SK-N-SH (cell line): Measurements from ENCODE around the gene LHX4. TPM values are rescaled to one million over a fixed set of nuclear protein-coding genes. Genes with fewer than 3 reads are reported as not detected.

ENCODE experiments used
- CTCF ChIA-PET: fragments of 300-600, 350-600 bp; formaldehyde crosslinking; extraction: SDS; loops from one replicate; lab custom pipeline; 2021; lab: Yijun Ruan, JAX
- POLR2A ChIA-PET: fragments of 350-600 bp; sonication (Branson Sonifier 250); formaldehyde crosslinking; extraction: SDS; loops from one replicate; lab custom pipeline; 2020; ENCODE audit warnings: antibody characterized with exemption, inconsistent platforms; lab: Yijun Ruan, JAX
- DNase-seq: peaks from one replicate; pipeline ENCODE4 v3.0.0; 2012
- H2AFZ ChIP-seq: fragments of 200-600 bp; sonication (generic); 2 replicates; pipeline ENCODE4 v1.8.1; 2016; ENCODE audit warnings: antibody characterized with exemption, mild to moderate bottlenecking, low read depth
- H3F3A ChIP-seq: fragments of 200-600 bp; sonication (generic); replicated peaks from 2 replicates; pipeline ENCODE3; 2016; ENCODE audit warnings: antibody characterized with exemption, mild to moderate bottlenecking; ENCODE audit not compliant: insufficient read depth
- H3K27ac ChIP-seq, 2 experiments: fragments of 200-500 bp in 1 of 2; fragments of 200-600 bp in 1 of 2; sonication (Bioruptor generic) in 1 of 2; sonication (generic), shearing (Covaris generic) in 1 of 2; 2 replicates each; pipeline versions ENCODE4 v1.5.1 to v1.6.1; 2014 to 2016; ENCODE audit warnings: low read depth in 2 of 2, inconsistent platforms in 1 of 2, low read length in 1 of 2, mild to moderate bottlenecking in 1 of 2, mixed read lengths in 1 of 2
- H3K27me3 ChIP-seq: fragments of 200-600 bp; sonication (generic), shearing (Covaris generic); 2 replicates; pipeline ENCODE4 v1.6.1; 2016; ENCODE audit warnings: mixed run types; ENCODE audit not compliant: insufficient read depth
- H3K36me3 ChIP-seq, 2 experiments: fragments of 200-500 bp in 1 of 2; fragments of 200-600 bp in 1 of 2; sonication (Bioruptor generic) in 1 of 2; sonication (generic) in 1 of 2; replicated peaks in 1 of 2; 2 replicates each; pipeline versions ENCODE3 to v1.5.1; 2014 to 2016; ENCODE audit warnings: low read length in 1 of 2, mild to moderate bottlenecking in 1 of 2; ENCODE audit not compliant: insufficient read depth in 2 of 2, control insufficient read depth in 1 of 2
- H3K4me1 ChIP-seq, 2 experiments: fragments of 200-500 bp in 1 of 2; fragments of 200-600 bp in 1 of 2; sonication (Bioruptor generic) in 1 of 2; sonication (generic), shearing (Covaris generic) in 1 of 2; 2 replicates each; pipeline versions ENCODE4 v1.5.1 to v1.6.1; 2014 to 2016; ENCODE audit warnings: low read depth in 1 of 2, low read length in 1 of 2, mixed run types in 1 of 2; ENCODE audit not compliant: insufficient read depth in 2 of 2, control insufficient read depth in 1 of 2
- H3K4me2 ChIP-seq: fragments of 200-600 bp; sonication (generic), shearing (Covaris generic); 2 replicates; pipeline ENCODE4 v1.6.1; 2017; ENCODE audit warnings: mixed run types
- H3K4me3 ChIP-seq, 2 experiments: fragments of 200-500 bp in 1 of 2; fragments of 200-600 bp in 1 of 2; sonication (Bioruptor generic) in 1 of 2; sonication (generic), shearing (Covaris generic) in 1 of 2; 2 replicates each; pipeline versions ENCODE4 v1.5.1 to v1.8.1; 2014 to 2016; ENCODE audit warnings: low read depth in 2 of 2, inconsistent platforms in 1 of 2, low read length in 1 of 2, mild to moderate bottlenecking in 1 of 2, mixed read lengths in 1 of 2, moderate library complexity in 1 of 2
- H3K79me2 ChIP-seq: fragments of 200-600 bp; sonication (generic); 2 replicates; pipeline ENCODE4 v1.8.1; 2017; ENCODE audit warnings: mild to moderate bottlenecking; ENCODE audit not compliant: insufficient read depth
- H3K9ac ChIP-seq: fragments of 200-600 bp; sonication (generic); 2 replicates; pipeline ENCODE4 v1.6.1; 2017; ENCODE audit warnings: mixed run types
- H3K9me2 ChIP-seq: fragments of 200-600 bp; sonication (generic); 2 replicates; pipeline ENCODE4 v1.6.1; 2017; ENCODE audit warnings: mixed run types
- H3K9me3 ChIP-seq: fragments of 200-600 bp; sonication (generic); 2 replicates; pipeline ENCODE4 v1.6.1; 2017; ENCODE audit warnings: mixed run types, mild to moderate bottlenecking, moderate library complexity
- H4K20me1 ChIP-seq: fragments of 200-600 bp; sonication (generic); 2 replicates; pipeline ENCODE4 v1.6.1; 2017; ENCODE audit warnings: mild to moderate bottlenecking, mixed run types; ENCODE audit not compliant: insufficient read depth
- CTCF ChIP-seq: fragments of 200-600 bp; sonication (generic); IDR thresholded peaks from 2 replicates; pipeline ENCODE4 v1.6.1; 2017; ENCODE audit warnings: antibody characterized with exemption, mild to moderate bottlenecking, moderate library complexity
- ELF1 ChIP-seq: IDR thresholded peaks from 2 replicates; pipeline ENCODE4 v1.4.0; 2012
- EP300 ChIP-seq, 2 experiments: IDR thresholded peaks; 2 replicates each; pipeline versions ENCODE4 v1.4.0 to v1.6.1; 2012; ENCODE audit warnings: borderline replicate concordance in 1 of 2, low read depth in 1 of 2, low read length in 1 of 2
- EZH2phosphoT487 ChIP-seq: fragments of 200-600 bp; sonication (generic); IDR thresholded peaks from 2 replicates; pipeline ENCODE4 v1.6.1; 2017; ENCODE audit warnings: low read depth, mixed run types, mild to moderate bottlenecking, antibody characterized with exemption, moderate library complexity, borderline replicate concordance
- FOXJ3 ChIP-seq: sonication (generic); formaldehyde crosslinking; IDR thresholded peaks from 2 replicates; pipeline ENCODE4 v1.5.1; 2020; ENCODE audit warnings: mild to moderate bottlenecking, missing genetic modification reagents
- JUND ChIP-seq: IDR thresholded peaks from 2 replicates; pipeline ENCODE4 v1.4.0; 2012
- MEF2A ChIP-seq: IDR thresholded peaks from 2 replicates; pipeline ENCODE4 v1.4.0; 2012; ENCODE audit warnings: low read depth, borderline replicate concordance
- MXI1 ChIP-seq: IDR thresholded peaks from 2 replicates; pipeline ENCODE4 v1.6.1; 2012; ENCODE audit warnings: mild to moderate bottlenecking, low read depth, low read length, improper control_type of control experiment
- NFIC ChIP-seq: IDR thresholded peaks from 2 replicates; pipeline ENCODE4 v1.4.0; 2012; ENCODE audit warnings: borderline replicate concordance
- REST ChIP-seq: IDR thresholded peaks from 2 replicates; pipeline ENCODE4 v1.6.1; 2012; ENCODE audit warnings: mild to moderate bottlenecking, low read depth, low read length, moderate library complexity
- RFX5 ChIP-seq: IDR thresholded peaks from 2 replicates; pipeline ENCODE4 v1.6.1; 2012; ENCODE audit warnings: mild to moderate bottlenecking, improper control_type of control experiment, low read length
- SMC3 ChIP-seq: IDR thresholded peaks from 2 replicates; pipeline ENCODE4 v1.6.1; 2012; ENCODE audit warnings: low read depth, low read length, improper control_type of control experiment
- TEAD4 ChIP-seq: IDR thresholded peaks from 2 replicates; pipeline ENCODE4 v1.4.0; 2012; ENCODE audit warnings: mild to moderate bottlenecking, borderline replicate concordance; ENCODE audit not compliant: insufficient read depth
- USF1 ChIP-seq: IDR thresholded peaks from 2 replicates; pipeline ENCODE4 v1.4.0; 2012; ENCODE audit warnings: low read depth, borderline replicate concordance
- USF2 ChIP-seq: fragments of 150-350 bp; IDR thresholded peaks from 2 replicates; pipeline ENCODE4 v1.6.1; 2017; ENCODE audit warnings: antibody characterized with exemption, low read length, low read depth, borderline replicate concordance
- WGBS: methylation state at CpG from one replicate; pipeline ENCODE4 v1.1.6; 2017; ENCODE audit warnings: low lambda C conversion rate; 5-methylcytosine and 5-hydroxymethylcytosine counted together
- polyA plus RNA-seq, 3 experiments: library from polyadenylated mRNA; depleted of rRNA; stranded (reverse); fragments of >200 nt; gene quantifications; 2 replicates each; pipeline ENCODE4 v1.2.3, GENCODE V29; 2012

The LHX4 gene
- polyA plus RNA-seq, 1 of the 3 experiments (the other 2 are of a cell fraction), result not detected

GRCh38 chr1:180206581-180206980, 23.5 kb upstream of the LHX4 start:
- Histone ChIP-seq H3K4me3 (no peak overlapping the region), H3K27ac (no peak overlapping the region), H3K4me2 (no peak overlapping the region), H3K36me3 (no peaks in the 10 kb centered on the region), H2AFZ (no peak overlapping the region), H3F3A (peaks cover 3% of the 10 kb centered on the region), H3K9me2 (no peaks in the 10 kb centered on the region), H3K27me3 (no peaks in the 10 kb centered on the region), H3K4me1 (peaks cover 0 to under 1% of the 10 kb centered on the region in 2 experiments; a peak in 1 of 4 replicates), H3K9ac (no peak overlapping the region), H3K9me3 (no peaks in the 10 kb centered on the region), H4K20me1 (no peaks in the 10 kb centered on the region)
- CTCF ChIA-PET, result interaction anchor here (0.9 to 2.0 kb wide), 7 partner anchors 10 to 276 kb away, joined by 3 to 11 read pairs (median 3); no protein-coding TSS in a partner anchor
- DNase-seq, result no peak
- POLR2A ChIA-PET, result no interaction called here
- TF ChIP-seq CTCF (no peak), FOXJ3 (CRISPR knock-in tag) (no peak), ELF1 (no peak), USF1 (no peak), USF2 (no peak), TEAD4 (no peak), EP300 (IDR thresholded peaks at IDR 0.05; ENCODE audit: borderline replicate concordance in 1 of 2, low read depth in 1 of 2, low read length in 1 of 2) (no peak), MXI1 (no peak), RFX5 (no peak), REST (no peak), NFIC (no peak), MEF2A (no peak), EZH2phosphoT487 (no peak), SMC3 (no peak), JUND (no peak)
- TF ChIP-seq, all 33 proteins: peak for 0
- WGBS, result 78% methylated on average over 3 of the region's 3 CpGs
- no peaks in the 10 kb centered on the region for H3K79me2 ChIP-seq
